HepG2 (cell line): ENCODE data around the gene TUFM. TPM values are rescaled to one million over a fixed set of nuclear protein-coding genes. Genes with fewer than 3 reads are reported as not detected.

ENCODE experiments used
- AGO2 ChIP-seq: fragments of 200-400 bp; formaldehyde crosslinking; optimal IDR thresholded peaks from 2 replicates; pipeline ENCODE3; 2017; ENCODE audit warnings: mild to moderate bottlenecking, low read depth, low read length, moderate library complexity
- CAMTA2 ChIP-seq: sonication (generic); formaldehyde crosslinking; IDR thresholded peaks from 2 replicates; pipeline ENCODE4 v1.4.0; 2020; ENCODE audit warnings: mild to moderate bottlenecking, missing genetic modification reagents, borderline replicate concordance
- FOXO4 ChIP-seq: sonication (generic); formaldehyde crosslinking; conservative IDR thresholded peaks from 2 replicates; pipeline ENCODE4 v1.8.1; 2023; ENCODE audit warnings: missing genetic modification reagents
- FOXP4 ChIP-seq: sonication (generic); formaldehyde crosslinking; IDR thresholded peaks from 2 replicates; pipeline ENCODE4 v1.4.0; 2020; ENCODE audit warnings: missing genetic modification reagents
- GATAD2A ChIP-seq: IDR thresholded peaks from 2 replicates; pipeline ENCODE4 v1.6.1; 2016
- MED1 ChIP-seq: sonication (generic); formaldehyde crosslinking; IDR thresholded peaks from 2 replicates; pipeline ENCODE4 v1.4.0; 2020; ENCODE audit warnings: missing genetic modification reagents
- PAF1 ChIP-seq: IDR thresholded peaks from 2 replicates; pipeline ENCODE4 v1.6.1; 2016; ENCODE audit warnings: missing genetic modification reagents, missing compliant biosample characterization
- PITX1 ChIP-seq: sonication (generic); formaldehyde crosslinking; IDR thresholded peaks from 2 replicates; pipeline ENCODE4 v1.5.1; 2020; ENCODE audit warnings: mild to moderate bottlenecking, missing genetic modification reagents
- REPIN1 ChIP-seq: sonication (generic); formaldehyde crosslinking; IDR thresholded peaks from 2 replicates; pipeline ENCODE4 v1.8.0; 2022; ENCODE audit warnings: missing genetic modification reagents, low read depth, mild to moderate bottlenecking, borderline replicate concordance
- SNAPC5 ChIP-seq: sonication (generic); formaldehyde crosslinking; IDR thresholded peaks from 2 replicates; pipeline ENCODE4 v1.8.1; 2023; ENCODE audit warnings: mild to moderate bottlenecking, missing genetic modification reagents, borderline replicate concordance
- TARDBP ChIP-seq: sonication (generic); formaldehyde crosslinking; IDR thresholded peaks from 2 replicates; pipeline ENCODE4 v1.8.0; 2022; ENCODE audit warnings: mild to moderate bottlenecking, missing genetic modification reagents
- TMF1 ChIP-seq: sonication (generic); formaldehyde crosslinking; IDR thresholded peaks from 2 replicates; pipeline ENCODE4 v1.8.1; 2022; ENCODE audit warnings: low read depth, missing genetic modification reagents
- TRAFD1 ChIP-seq: sonication (generic); formaldehyde crosslinking; IDR thresholded peaks from 2 replicates; pipeline ENCODE4 v1.5.1; 2020; ENCODE audit warnings: missing genetic modification reagents, mild to moderate bottlenecking, borderline replicate concordance
- ZBTB33 ChIP-seq: sonication (generic); formaldehyde crosslinking; IDR thresholded peaks from 2 replicates; pipeline ENCODE4 v1.4.0; 2020; ENCODE audit warnings: missing genetic modification reagents
- ZKSCAN5 ChIP-seq: sonication (generic); formaldehyde crosslinking; IDR thresholded peaks from 2 replicates; pipeline ENCODE4 v1.5.1; 2020; ENCODE audit warnings: mild to moderate bottlenecking, missing genetic modification reagents
- ZNF256 ChIP-seq: sonication (generic); formaldehyde crosslinking; conservative IDR thresholded peaks from 2 replicates; pipeline ENCODE4 v1.4.0; 2020; ENCODE audit warnings: missing genetic modification reagents
- ZNF362 ChIP-seq: sonication (generic); formaldehyde crosslinking; IDR thresholded peaks from 2 replicates; pipeline ENCODE4 v1.4.0; 2020; ENCODE audit warnings: missing genetic modification reagents, mild to moderate bottlenecking, borderline replicate concordance
- ZNF678 ChIP-seq: sonication (generic); formaldehyde crosslinking; IDR thresholded peaks from 2 replicates; pipeline ENCODE4 v1.4.0; 2020; ENCODE audit warnings: mild to moderate bottlenecking, missing genetic modification reagents
- polyA plus RNA-seq, 8 experiments: library from polyadenylated mRNA; depleted of rRNA in 3 of 8; stranded (reverse) in 7 of 8; unstranded in 1 of 8; fragments of >200 nt; fragmentation: Illumina TruSeq in 4 of 8; extraction: Trizol in 4 of 8; gene quantifications; 2 replicates each; pipeline versions ENCODE4 v1.2.1 to v1.2.3, GENCODE V29; 2011 to 2016; ENCODE audit warnings: low read depth in 4 of 8, missing spikeins in 1 of 8, mixed read lengths in 1 of 8; ENCODE audit not compliant: insufficient read depth in 1 of 8
- total RNA-seq, 5 experiments: library from RNA; depleted of rRNA; stranded (reverse); fragments of >200 nt; fragmentation: Illumina TruSeq; extraction: Trizol; gene quantifications; 2 replicates each; pipeline ENCODE4 v1.2.3, GENCODE V29; 2016; ENCODE audit warnings: low read depth in 1 of 5

Gene TUFM
- total and polyA plus RNA-seq, 2 of the 13 experiments (the other 11 are each of a cell fraction or from before 2014, with no cell fraction given) = 206 to 298 TPM

GRCh38 chr16:28822520-28823290 is 23.4 kb downstream of the TUFM start, which contains the start of gene ATXN2L (continued):
- peak; percentile 56; the same call in 1 of the 2 replicates for TF ChIP-seq ZNF362 (CRISPR knock-in tag)
- TF ChIP-seq SNAPC5 = no peak
- peak; percentile 94 for TF ChIP-seq ZNF256 (CRISPR knock-in tag)
- TF ChIP-seq ZNF678 (CRISPR knock-in tag) = peak; percentile 58; the same call in 1 of the 2 replicates
- TF ChIP-seq ZBTB33 (CRISPR knock-in tag) = peak; percentile 85
- peak; percentile 87 for TF ChIP-seq PITX1 (CRISPR knock-in tag)
- no peak; the same call in 1 of the 2 replicates for TF ChIP-seq TMF1 (CRISPR knock-in tag)
- TF ChIP-seq PAF1 (CRISPR knock-in tag) = no peak
- peak; percentile 84 for TF ChIP-seq AGO2
- TF ChIP-seq MED1 (CRISPR knock-in tag) = peak; percentile 89
- TF ChIP-seq TRAFD1 (CRISPR knock-in tag) = no peak
- peak; percentile 18; the same call in 1 of the 2 replicates for TF ChIP-seq ZKSCAN5
- peak; percentile 97 for TF ChIP-seq GATAD2A (CRISPR knock-in tag)
- TF ChIP-seq REPIN1 (CRISPR knock-in tag) = peak; percentile 83
- peak; percentile 96 for TF ChIP-seq CAMTA2 (CRISPR knock-in tag)
- peak; percentile 97 for TF ChIP-seq TARDBP (CRISPR knock-in tag)
- peak; percentile 76 for TF ChIP-seq FOXP4 (CRISPR knock-in tag)
- no peak for TF ChIP-seq FOXO4 (CRISPR knock-in tag)
